GM19328 (cell line): Measurements from ENCODE around the gene HDAC4.

ENCODE experiments used
- ATAC-seq: cut with Tn5 transposase; IDR thresholded peaks from one replicate; pipeline ENCODE4 v1.9.1; 2021; ENCODE audit warnings: mild to moderate bottlenecking, moderate library complexity; ENCODE audit not compliant: unreplicated experiment

Gene HDAC4

GRCh38 chr2:239008677-239009588 is 391.9 kb downstream of the HDAC4 start:
- no peak for ATAC-seq

DNA sequence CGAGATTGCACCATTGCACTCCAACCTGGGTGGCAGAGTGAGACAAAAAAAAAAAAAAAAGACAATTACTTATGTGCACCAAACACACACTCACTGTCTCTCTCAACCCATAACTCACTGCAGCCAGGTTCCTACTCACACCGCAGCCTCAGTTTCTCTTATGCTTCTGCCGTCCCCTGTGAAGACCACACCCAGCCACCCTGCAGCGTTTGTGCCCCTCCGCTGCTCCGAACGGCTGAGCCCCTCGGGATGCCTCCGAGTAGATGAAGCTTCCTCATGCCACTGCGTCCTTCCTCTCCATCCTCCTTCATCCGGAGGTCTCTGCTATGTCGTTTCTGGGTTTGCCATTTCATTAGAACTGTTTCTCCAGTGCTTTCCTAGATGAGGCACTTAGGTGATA is 392.8 kb downstream of the HDAC4 start:
- ATAC-seq, result no peak

- no peak for ATAC-seq
These were observed 394.1 kb downstream of the HDAC4 start for GRCh38 chr2:239006622-239007285.

DNA sequence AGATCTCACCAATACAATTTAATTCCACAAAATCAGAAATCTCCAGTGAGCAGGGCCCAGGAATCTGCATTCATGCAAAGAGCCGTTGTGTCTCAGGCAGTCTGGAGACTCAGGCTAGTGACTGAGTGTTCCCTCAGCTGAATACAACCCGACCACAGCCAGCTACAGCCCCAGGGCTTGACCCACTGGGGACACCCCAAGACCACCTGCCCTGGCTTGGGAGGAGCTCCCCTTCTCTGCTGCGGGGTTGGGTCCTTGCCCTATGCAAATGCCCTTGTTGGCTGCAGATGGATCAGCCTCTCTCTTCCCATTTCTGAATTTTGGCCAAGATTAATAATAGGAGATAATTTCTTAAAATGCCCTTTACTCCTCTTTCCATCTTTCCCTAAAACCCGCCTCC is 395.2 kb downstream of the HDAC4 start:
- no peak for ATAC-seq

DNA sequence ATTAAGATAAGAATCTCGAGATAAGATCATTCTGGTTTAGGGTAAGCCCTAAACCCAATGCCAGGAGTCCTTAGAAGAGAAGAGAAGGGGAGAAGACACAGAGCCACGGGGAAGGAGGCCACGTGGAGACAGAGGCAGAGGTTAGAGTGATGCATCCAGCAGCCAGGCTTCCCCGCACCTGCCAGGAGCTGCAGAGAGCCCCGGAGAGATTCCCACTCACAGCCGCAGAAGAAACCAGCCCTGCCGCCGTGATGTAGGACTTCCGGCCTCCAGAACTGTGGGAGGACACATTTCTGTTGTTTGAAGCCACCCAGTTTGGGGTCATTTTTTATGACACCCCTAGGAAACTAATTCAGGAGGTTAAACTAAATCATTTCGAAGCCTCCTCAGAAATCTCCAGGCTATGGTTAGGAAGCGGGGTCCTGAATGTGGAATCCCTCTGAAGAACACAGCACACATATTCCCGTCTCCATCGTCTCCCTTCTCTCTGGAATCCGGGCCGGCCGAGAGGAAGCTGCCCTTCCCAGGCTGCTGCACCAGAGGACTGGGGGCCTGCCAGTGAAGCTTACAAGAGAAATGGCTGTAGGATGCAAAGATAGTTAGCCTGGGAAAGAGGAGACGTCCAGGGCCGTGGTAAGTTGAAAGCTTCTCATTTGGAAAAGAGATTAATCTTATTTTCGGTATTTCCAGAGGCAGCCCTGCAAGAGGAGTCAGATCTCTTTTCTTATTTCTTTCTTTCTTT is 396.4 kb downstream of the HDAC4 start:
- ATAC-seq, result no peak

DNA sequence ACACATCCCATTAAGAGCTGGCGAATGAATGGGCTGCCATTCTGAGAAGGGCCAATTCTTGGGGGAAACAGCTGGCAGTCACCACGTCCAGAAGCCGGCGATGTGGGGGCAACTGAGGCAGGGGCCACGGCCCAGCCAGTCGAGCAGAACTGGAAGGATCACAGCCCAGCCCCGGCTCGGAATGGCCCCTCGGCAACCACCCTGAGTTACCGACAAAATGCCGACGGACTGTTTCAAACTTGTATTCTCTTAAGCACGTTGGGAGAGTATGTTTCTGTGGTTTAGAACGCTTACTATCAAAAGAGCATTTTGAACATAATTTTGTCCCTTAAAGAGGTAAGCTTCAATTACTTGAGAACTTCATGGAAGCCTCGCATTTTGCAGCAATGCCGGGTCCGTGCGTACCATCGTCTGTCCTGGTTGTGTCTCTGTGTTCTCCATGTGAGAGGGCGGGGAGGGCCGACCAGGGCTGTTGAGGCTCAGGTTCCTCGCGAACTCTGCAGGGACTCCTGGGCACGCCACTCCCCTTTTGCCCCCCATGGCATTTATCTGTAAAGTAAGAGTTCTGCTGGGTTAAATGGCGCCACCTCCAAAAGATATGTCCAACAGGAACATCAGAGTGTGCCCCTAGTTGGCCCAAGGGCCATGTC is 397.1 kb downstream of the HDAC4 start:
- ATAC-seq, result no peak

DNA sequence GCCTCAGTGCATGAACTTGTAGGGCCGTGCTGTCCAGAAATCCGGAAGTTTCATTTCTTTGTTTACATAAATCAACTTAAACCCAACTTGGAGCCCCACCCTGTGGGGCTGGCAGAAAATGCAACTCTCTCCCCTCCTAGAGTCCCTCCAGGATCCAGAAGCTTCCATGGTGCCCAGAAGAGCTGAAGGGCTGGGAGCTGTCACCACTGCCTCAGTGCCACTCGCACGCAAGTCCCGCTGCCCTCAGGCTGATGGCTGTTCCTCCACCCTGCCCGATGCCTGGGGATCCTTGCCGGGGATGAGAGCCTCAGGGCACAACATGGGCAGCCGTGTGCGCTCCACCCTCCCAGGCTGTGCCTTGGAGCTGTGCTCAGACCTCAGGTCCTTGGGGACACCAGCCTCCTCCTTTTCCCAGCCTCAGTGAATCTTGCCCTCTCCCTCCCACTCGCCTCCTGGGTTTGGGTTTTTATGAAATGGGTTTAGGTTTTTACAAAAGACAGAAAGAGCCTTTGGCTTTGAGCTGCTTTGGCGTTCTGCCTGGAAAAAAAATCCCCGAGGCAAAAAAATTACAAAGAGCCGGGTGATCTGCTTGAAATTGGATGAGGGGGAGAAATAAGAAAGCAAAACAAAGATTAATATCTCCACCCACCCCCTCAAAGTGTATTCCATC is 397.7 kb downstream of the HDAC4 start:
- no peak for ATAC-seq

- ATAC-seq, result no peak
These were observed 398.2 kb downstream of the HDAC4 start for GRCh38 chr2:239002591-239002953.

DNA sequence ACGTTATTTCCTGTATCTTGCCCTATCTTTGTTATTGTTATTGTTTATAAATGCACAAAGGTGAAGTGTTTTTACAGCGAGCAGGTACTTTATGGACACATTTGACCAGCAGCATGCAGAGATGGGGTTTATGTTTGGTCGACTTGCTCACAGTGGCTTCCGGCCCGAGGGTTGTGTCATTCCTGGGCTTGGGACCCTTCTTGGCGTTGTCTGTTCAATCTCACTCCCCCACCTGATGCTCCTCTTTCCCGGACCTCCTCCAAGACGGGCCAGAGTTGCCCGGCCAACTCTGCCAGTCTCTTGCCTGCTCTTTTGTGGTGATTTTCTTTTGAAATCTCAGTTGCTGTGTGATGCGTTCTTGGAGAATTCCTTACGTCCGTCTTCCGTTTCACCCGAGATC is 399.0 kb downstream of the HDAC4 start:
- ATAC-seq, result no peak

- ATAC-seq, result no peak
These were observed 400.2 kb downstream of the HDAC4 start for GRCh38 chr2:239000500-239001073.

GRCh38 chr2:239000089-239000488 is 400.7 kb downstream of the HDAC4 start:
- no peak for ATAC-seq

DNA sequence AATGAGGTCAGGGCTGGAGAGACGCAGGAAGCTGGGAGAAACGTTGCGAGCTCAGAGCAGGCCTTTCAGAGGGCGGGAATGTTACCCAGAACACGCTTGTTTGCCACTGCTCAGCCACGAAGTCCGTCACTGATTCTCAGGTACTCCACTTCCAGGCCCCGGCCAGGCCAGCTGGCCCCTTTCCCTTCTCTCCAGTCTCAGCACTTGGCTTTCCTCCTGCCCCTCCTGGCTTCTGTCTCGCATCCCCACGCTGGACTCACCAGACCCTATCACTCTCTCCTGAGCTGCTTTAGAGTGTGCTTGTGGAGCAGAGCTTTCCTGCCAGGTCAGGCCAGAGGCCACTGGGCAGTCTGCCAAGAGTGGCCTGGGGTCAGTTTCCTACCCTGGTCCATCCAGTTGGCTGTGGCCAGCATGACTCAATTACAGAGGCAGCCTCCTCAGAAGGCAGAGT is 401.5 kb downstream of the HDAC4 start:
- ATAC-seq, result no peak

- ATAC-seq, result no peak
These were observed 402.0 kb downstream of the HDAC4 start for GRCh38 chr2:238998801-238999200.
